K562 (cell line): Measurements from ENCODE around the gene TBRG4. TPM values are rescaled to one million over a fixed set of nuclear protein-coding genes. Genes with fewer than 3 reads are reported as not detected.

Experiments used
- ATAC-seq: fragments of 200-7000 bp; cut with Tn5 transposase; 3 replicates; pipeline ENCODE4 v1.9.1; 2020; ENCODE audit warnings: moderate library complexity
- BruUV-seq: library from RNA; stranded (reverse); fragments of 400-500 nt; replicated peaks from 2 replicates; lab custom pipeline; 2021; lab: Mats Ljungman, UMichigan
- CTCF ChIA-PET: fragments of 300-600 bp; formaldehyde crosslinking; extraction: SDS; loops from one replicate; lab custom pipeline; 2021; ENCODE audit warnings: low intra/inter-chr PET ratio; lab: Yijun Ruan, JAX
- POLR2A ChIA-PET: fragments of 300-600, 350-650 bp; sonication (Branson Sonifier 250); formaldehyde crosslinking; extraction: SDS; loops from one replicate; lab custom pipeline; 2021; ENCODE audit warnings: antibody characterized with exemption, inconsistent platforms; lab: Yijun Ruan, JAX
- DNase-seq, 4 experiments: peaks; one replicate each; pipeline versions ENCODE4 v3.0.0 to v3.0.0-alpha.2; 2011 to 2018; ENCODE audit warnings: low spot score in 3 of 4, mixed read lengths in 3 of 4; ENCODE audit errors: extremely low read depth in 1 of 4
- FAIRE-seq: peaks from 2 replicates; lab custom pipeline; 2011; peaks lifted over from hg19 to GRCh38; lab: Jason Lieb, UNC
- H2AFZ ChIP-seq: 2 replicates; pipeline ENCODE4 v1.6.0; 2011; ENCODE audit warnings: low read depth, low read length, control low read depth, inconsistent platforms
- H3K27ac ChIP-seq: fragments of 200-600 bp; 3 replicates; pipeline ENCODE4 v1.8.0; 2011; ENCODE audit warnings: low read depth, mild to moderate bottlenecking, control low read depth, inconsistent platforms, low read length, moderate library complexity, mixed read lengths; ENCODE audit errors: extremely low read depth
- H3K27me3 ChIP-seq, 2 experiments: fragments of 300-600 bp in 1 of 2; 2 replicates in 1 of 2; 3 replicates in 1 of 2; pipeline versions ENCODE4 v1.6.0 to v1.8.0; 2011; ENCODE audit warnings: inconsistent platforms in 2 of 2, low read length in 2 of 2, mild to moderate bottlenecking in 1 of 2, mixed read lengths in 1 of 2, moderate library complexity in 1 of 2; ENCODE audit not compliant: control insufficient read depth in 2 of 2, insufficient read depth in 2 of 2
- H3K36me3 ChIP-seq: fragments of 300-600 bp; 3 replicates; pipeline ENCODE4 v1.8.0; 2011; ENCODE audit warnings: mild to moderate bottlenecking, low read length, inconsistent platforms; ENCODE audit not compliant: control insufficient read depth, insufficient read depth
- H3K4me1 ChIP-seq, 2 experiments: fragments of 200-600 bp in 1 of 2; replicated peaks in 1 of 2; 2 replicates in 1 of 2; 3 replicates in 1 of 2; pipeline versions ENCODE4 v1.5.1 to v1.8.0; 2011; ENCODE audit warnings: inconsistent platforms in 2 of 2, low read length in 2 of 2, mild to moderate bottlenecking in 1 of 2, mixed read lengths in 1 of 2, moderate library complexity in 1 of 2; ENCODE audit not compliant: control insufficient read depth in 2 of 2, insufficient read depth in 2 of 2
- H3K4me2 ChIP-seq: 2 replicates; pipeline ENCODE4 v1.6.1; 2011; ENCODE audit warnings: low read length, control low read depth, inconsistent platforms, mixed read lengths; ENCODE audit not compliant: insufficient read depth
- H3K4me3 ChIP-seq: fragments of 200-600 bp; sonication (generic), shearing (Covaris generic); 2 replicates; pipeline ENCODE4 v1.5.1; 2016; ENCODE audit warnings: control low read depth, inconsistent platforms
- H3K79me2 ChIP-seq: fragments of 200-600 bp; 3 replicates; pipeline ENCODE4 v1.8.0; 2011; ENCODE audit warnings: low read length, inconsistent platforms; ENCODE audit not compliant: control insufficient read depth, insufficient read depth
- H3K9ac ChIP-seq, 2 experiments: 2 replicates each; pipeline versions ENCODE4 v1.6.0 to v1.6.1; 2011; ENCODE audit warnings: low read depth in 2 of 2, low read length in 2 of 2, control low read depth in 1 of 2, inconsistent platforms in 1 of 2, mild to moderate bottlenecking in 1 of 2, mixed read lengths in 1 of 2; ENCODE audit not compliant: insufficient read depth in 1 of 2
- H3K9me1 ChIP-seq: one replicate; pipeline ENCODE4 v1.6.0; 2011; ENCODE audit warnings: inconsistent platforms, mild to moderate bottlenecking, low read length, moderate library complexity; ENCODE audit not compliant: control insufficient read depth, insufficient read depth
- H3K9me3 ChIP-seq: replicated peaks from 2 replicates; pipeline ENCODE4 v1.5.1; 2011; ENCODE audit warnings: low read depth, low read length, inconsistent platforms; ENCODE audit not compliant: control insufficient read depth, insufficient read depth
- H4K20me1 ChIP-seq: replicated peaks from 2 replicates; pipeline ENCODE4 v1.6.1; 2011; ENCODE audit warnings: low read length, inconsistent platforms, mixed read lengths; ENCODE audit not compliant: control insufficient read depth, insufficient read depth
- L3MBTL2 ChIP-seq: fragments of 450-650 bp; IDR thresholded peaks from 2 replicates; pipeline ENCODE4 v1.6.1; 2016; ENCODE audit warnings: mild to moderate bottlenecking, moderate library complexity
- SMARCA4 ChIP-seq: fragments of 450-650 bp; IDR thresholded peaks from 2 replicates; pipeline ENCODE4 v1.6.1; 2016
- SMARCA5 ChIP-seq: fragments of 450-650 bp; IDR thresholded peaks from 2 replicates; pipeline ENCODE4 v1.6.1; 2016
- SMC3 ChIP-seq: conservative IDR thresholded peaks from 2 replicates; pipeline ENCODE4 v1.6.1; 2011; ENCODE audit warnings: low read depth, low read length, improper control_type of control experiment; ENCODE audit not compliant: insufficient read depth
- TAF7 ChIP-seq: fragments of 450-650 bp; IDR thresholded peaks from 2 replicates; pipeline ENCODE4 v1.6.1; 2016; ENCODE audit warnings: missing genetic modification characterization, missing compliant biosample characterization
- TEAD2 ChIP-seq: fragments of 450-650 bp; IDR thresholded peaks from 2 replicates; pipeline ENCODE4 v1.6.1; 2016; ENCODE audit warnings: missing genetic modification characterization, control low read depth, missing compliant biosample characterization
- TGIF2 ChIP-seq: sonication (generic); formaldehyde crosslinking; IDR thresholded peaks from 2 replicates; pipeline ENCODE4 v1.8.1; 2022; ENCODE audit warnings: mild to moderate bottlenecking, missing genetic modification reagents, moderate library complexity
- TRIM24 ChIP-seq, 2 experiments: fragments of 450-650 bp; IDR thresholded peaks; 2 replicates each; pipeline ENCODE4 v1.6.1; 2016
- USF2 ChIP-seq: sonication (generic); formaldehyde crosslinking; IDR thresholded peaks from 2 replicates; pipeline ENCODE4 v1.5.0; 2020; ENCODE audit warnings: missing genetic modification reagents
- XRCC3 ChIP-seq: fragments of 450-650 bp; IDR thresholded peaks from 2 replicates; pipeline ENCODE4 v1.6.1; 2017; ENCODE audit warnings: mild to moderate bottlenecking, moderate library complexity
- XRCC4 ChIP-seq: IDR thresholded peaks from one replicate; pipeline ENCODE4 v1.6.1; 2011; ENCODE audit not compliant: insufficient read depth, insufficient read length; ENCODE audit errors: extremely low read depth
- ZFP30 ChIP-seq: fragments of 250-450 bp; sonication (Bioruptor Pico); IDR thresholded peaks from 2 replicates; pipeline ENCODE4 v1.8.0; 2022; ENCODE audit warnings: moderate library complexity, mild to moderate bottlenecking, inconsistent platforms, borderline replicate concordance
- ZNF583 ChIP-seq: fragments of 250-450 bp; sonication (Bioruptor Pico); IDR thresholded peaks from 2 replicates; pipeline ENCODE4 v1.4.0; 2020
- ZNF589 ChIP-seq: fragments of 200-800 bp; sonication (Bioruptor generic); IDR thresholded peaks from 2 replicates; pipeline ENCODE4 v1.6.1; 2016; ENCODE audit warnings: low read depth, missing genetic modification characterization, missing compliant biosample characterization
- WGBS: fragments of 100-300 bp; shearing (Covaris generic); methylation state at CpG from one replicate; pipeline ENCODE4 v1.1.6; 2016; ENCODE audit warnings: low coverage, mixed read lengths; ENCODE audit not compliant: insufficient coverage; ENCODE audit errors: missing lambda C conversion rate; 5-methylcytosine and 5-hydroxymethylcytosine counted together
- in situ Hi-C: fragments of 300-500 bp; cut with MboI; formaldehyde crosslinking; loops from 4 replicates; pipeline ENCODE4 v1.15.0; 2018; ENCODE audit warnings: inconsistent platforms, mixed read lengths
- intact Hi-C: fragments of 100-400 bp; cut with micrococcal nuclease; formaldehyde crosslinking; loops from 2 replicates; pipeline ENCODE4 v1.14.2; 2022
- polyA plus RNA-seq, 8 experiments: library from polyadenylated mRNA; depleted of rRNA in 4 of 8; stranded (reverse) in 5 of 8; unstranded in 3 of 8; fragments of >200 nt; fragmentation: Nextera tagmentation in 2 of 8; fragmentation: Illumina TruSeq in 1 of 8; extraction: Ambion mirVana in 2 of 8; extraction: Trizol in 1 of 8; gene quantifications; 2 replicates each; pipeline versions ENCODE4 v1.2.1 to v1.2.3, GENCODE V29; 2011 to 2014; ENCODE audit warnings: inconsistent platforms in 1 of 8, missing spikeins in 1 of 8
- total RNA-seq, 7 experiments: library from RNA; depleted of rRNA in 6 of 7; stranded (reverse); fragments of >200 nt in 6 of 7; fragmentation: Illumina TruSeq in 2 of 7; extraction: Trizol in 2 of 7; gene quantifications; 2 replicates each; pipeline versions ENCODE4 v1.2.1 to v1.2.3, GENCODE V29; 2011 to 2021; ENCODE audit warnings: low replicate concordance in 1 of 7

The TBRG4 gene
- total and polyA plus RNA-seq, 9 of the 15 experiments (the other 6 are each of a cell fraction or from before 2014, with no cell fraction given), result 11.2 to 322 (median 216) TPM

GRCh38 chr7:45071528-45071927 is 40.0 kb downstream of the TBRG4 start:
- Histone ChIP-seq H3K9me3 (no peaks in the 10 kb centered on the region), H3K9ac (no peak overlapping the region), H4K20me1 (no peaks in the 10 kb centered on the region), H3K9me1 (no peaks in the 10 kb centered on the region), H3K4me2 (no peak overlapping the region), H3K36me3 (peaks cover 91% of the 10 kb centered on the region; the same call in 2 of the 3 replicates), H3K27me3 (no peaks in the 10 kb centered on the region), H3K79me2 (no peaks in the 10 kb centered on the region), H2AFZ (no peak overlapping the region), H3K4me3 (no peak overlapping the region), H3K4me1 (peaks cover 0 to 23% of the 10 kb centered on the region in 2 experiments; a peak in 1 of 5 replicates), H3K27ac (no peak overlapping the region)
- TF ChIP-seq USF2, result 0 out of 2 replicates have a peak, but pooled peaks have one; percentile 11
- TF ChIP-seq L3MBTL2, result no peak
- POLR2A ChIA-PET, result interaction anchor here (0.6 to 0.7 kb wide), 2 partner anchors 190 to 613 kb away, joined by 3 read pairs; no protein-coding TSS in a partner anchor
- no peak for ATAC-seq
- CTCF ChIA-PET, result no interaction called here
- no peak for FAIRE-seq
- no TSS peak for BruUV-seq
- no peak for DNase-seq
- in situ Hi-C loops (no loop called here), intact Hi-C loops (loop anchor here (10.0 kb wide), 1 partner anchor 97 kb away; the partner anchor contains the start of gene MYO1G)
- 79% methylated on average over 3 of the region's 3 CpGs for WGBS

GRCh38 chr7:45070254-45070642 is 41.2 kb downstream of the TBRG4 start:
- peaks cover 89% of the 10 kb centered on the region; the same call in 2 of the 3 replicates for H3K36me3 ChIP-seq

More at GRCh38 chr7:45070254-45070642, 41.2 kb downstream of the TBRG4 start:
- ChIA-PET POLR2A (interaction anchor here (0.7 to 1.0 kb wide), 2 partner anchors 17 to 32 kb away, joined by 4 read pairs; no protein-coding TSS in a partner anchor), CTCF (no interaction called here)
- FAIRE-seq, result no peak
- intact Hi-C loops (loop anchor here (10.0 kb wide), 1 partner anchor 95 kb away; the partner anchor contains the start of gene MYO1G), in situ Hi-C loops (no loop called here)
- H3K4me1 ChIP-seq, result peaks cover 0 to 17% of the 10 kb centered on the region in 2 experiments; a peak in 1 of 5 replicates
- H3K27ac ChIP-seq, result no peak overlapping the region
- no peaks in the 10 kb centered on the region for H3K9me3 ChIP-seq
- no peaks in the 10 kb centered on the region for H3K9me1 ChIP-seq
- ATAC-seq, result no peak
- no peak overlapping the region for H2AFZ ChIP-seq
- H3K27me3 ChIP-seq, result no peaks in the 10 kb centered on the region
- no peak for DNase-seq
- no peaks in the 10 kb centered on the region for H3K79me2 ChIP-seq
- H3K4me2 ChIP-seq, result no peak overlapping the region
- no peak overlapping the region; a peak in 1 of 4 replicates for H3K9ac ChIP-seq
- H4K20me1 ChIP-seq, result no peaks in the 10 kb centered on the region
- TF ChIP-seq TAF7 (tag) (no peak), ZNF583 (CRISPR knock-in tag) (no peak), TGIF2 (CRISPR knock-in tag) (no peak), SMARCA4 (no peak), L3MBTL2 (no peak), TEAD2 (tag) (no peak), SMC3 (no peak), ZFP30 (CRISPR knock-in tag) (no peak), XRCC4 (no peak), XRCC3 (no peak), SMARCA5 (no peak), TRIM24 (IDR thresholded peaks at IDR 0.05) (no peak), ZNF589 (no peak)
- TF ChIP-seq, all 486 proteins: peak for 0
- no TSS peak for BruUV-seq
- H3K4me3 ChIP-seq, result no peak overlapping the region
- WGBS, result 78% methylated on average over 1 of the region's 1 CpG
